Globus pallidus (tissue), 1 donor: ENCODE measurements around the gene CXCL10.

Experiments used
- DNase-seq: peaks from one replicate; pipeline ENCODE4 v3.0.0-alpha.2; 2015; ENCODE audit warnings: low spot score

The CXCL10 gene

GRCh38 chr4:75992462-75992861, 30.8 kb downstream of the CXCL10 start:
- no peak for DNase-seq

- no peak for DNase-seq
Measured at GRCh38 chr4:75989846-75990528, 33.3 kb downstream of the CXCL10 start.

- no peak for DNase-seq
Measured at GRCh38 chr4:75985116-75985515, 38.2 kb downstream of the CXCL10 start.

DNA sequence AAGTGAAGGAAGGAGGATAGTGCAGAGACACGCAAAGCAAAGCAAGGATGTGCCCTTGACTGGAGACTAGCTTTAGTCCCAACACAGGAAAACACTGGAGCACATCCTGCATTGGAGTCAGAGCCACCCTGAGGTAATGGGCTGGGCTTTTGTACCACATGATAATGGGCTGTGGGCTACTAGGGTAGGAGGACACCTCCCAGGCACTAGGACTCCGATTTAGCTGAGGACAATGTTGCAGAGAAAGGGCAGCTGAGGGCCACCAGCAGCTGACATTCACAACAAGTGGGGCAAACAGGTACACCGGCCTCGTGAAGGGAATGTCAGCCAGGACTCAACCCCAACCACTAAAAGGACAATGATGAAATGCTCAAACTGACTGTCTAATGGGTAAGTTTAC, 42.7 kb downstream of the CXCL10 start:
- DNase-seq, result no peak

GRCh38 chr4:75976177-75976576, 47.1 kb downstream of the CXCL10 start:
- DNase-seq, result no peak

DNA sequence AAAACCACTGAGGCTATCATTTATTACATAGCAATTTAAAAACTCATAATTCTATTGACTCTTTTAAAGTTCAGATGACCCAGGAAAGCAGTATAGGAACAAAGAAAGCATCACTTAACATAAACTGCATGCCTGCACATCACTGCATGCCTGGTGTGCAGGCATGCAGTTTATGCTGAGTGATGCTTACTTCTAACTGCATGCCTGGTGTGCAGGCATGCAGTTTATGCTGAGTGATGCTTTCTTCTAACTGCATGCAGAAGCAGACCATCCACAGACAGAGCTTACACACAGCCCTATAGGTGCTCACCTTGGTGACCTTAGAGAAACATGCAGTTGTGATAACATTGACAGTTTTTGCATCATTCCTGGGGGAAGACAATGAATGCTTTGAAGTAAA, 49.5 kb downstream of the CXCL10 start:
- DNase-seq, result no peak
